ENCODE results near the gene CYP17A1. TPM values are rescaled to one million over a fixed set of nuclear protein-coding genes. Genes with fewer than 3 reads are reported as not detected.

Gene CYP17A1
- total RNA-seq, 1 donor from 2014 or later, result 0.14 TPM

DNA sequence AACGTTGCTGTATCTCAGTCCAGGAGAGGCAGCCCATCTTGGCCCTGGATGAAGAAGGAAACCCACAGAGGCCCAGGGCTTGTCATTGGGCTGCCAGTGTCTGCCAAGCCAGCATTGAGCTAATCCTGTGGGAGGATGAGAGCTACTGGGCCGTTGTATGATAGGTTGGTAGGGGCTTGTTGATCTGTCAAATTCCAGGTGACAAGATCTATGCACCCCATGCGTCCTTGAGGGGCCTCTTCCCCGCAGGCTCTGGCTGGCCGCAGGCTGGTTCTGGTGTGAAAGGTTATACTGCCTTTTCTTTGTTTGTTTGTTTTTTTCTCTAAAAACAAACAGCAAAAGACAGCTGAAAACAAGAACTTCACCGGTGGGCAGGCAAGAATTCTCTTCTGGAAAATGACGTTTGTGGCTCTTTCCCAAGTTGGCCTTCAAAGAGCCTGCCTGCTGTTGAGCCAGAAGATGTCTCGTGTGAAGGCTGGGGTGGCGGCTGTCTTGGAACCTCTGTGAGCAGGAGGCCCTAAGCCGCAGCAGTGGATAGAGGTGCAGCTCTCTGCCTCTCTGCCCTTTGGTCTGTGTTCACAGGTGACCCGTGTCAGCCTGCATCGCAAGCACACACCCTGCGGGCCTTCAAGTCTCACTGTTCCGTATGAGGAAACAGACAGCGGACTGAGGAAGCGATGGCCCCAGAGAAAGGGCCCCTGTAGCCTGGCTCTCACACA lies 23.3 kb downstream of the CYP17A1 start:
- no peaks in the 10 kb centered on the region for H3K27me3 Mint-ChIP-seq
- peaks cover 11% of the 10 kb centered on the region for H3K4me1 Mint-ChIP-seq (ENCODE audit: unreplicated experiment)

DNA sequence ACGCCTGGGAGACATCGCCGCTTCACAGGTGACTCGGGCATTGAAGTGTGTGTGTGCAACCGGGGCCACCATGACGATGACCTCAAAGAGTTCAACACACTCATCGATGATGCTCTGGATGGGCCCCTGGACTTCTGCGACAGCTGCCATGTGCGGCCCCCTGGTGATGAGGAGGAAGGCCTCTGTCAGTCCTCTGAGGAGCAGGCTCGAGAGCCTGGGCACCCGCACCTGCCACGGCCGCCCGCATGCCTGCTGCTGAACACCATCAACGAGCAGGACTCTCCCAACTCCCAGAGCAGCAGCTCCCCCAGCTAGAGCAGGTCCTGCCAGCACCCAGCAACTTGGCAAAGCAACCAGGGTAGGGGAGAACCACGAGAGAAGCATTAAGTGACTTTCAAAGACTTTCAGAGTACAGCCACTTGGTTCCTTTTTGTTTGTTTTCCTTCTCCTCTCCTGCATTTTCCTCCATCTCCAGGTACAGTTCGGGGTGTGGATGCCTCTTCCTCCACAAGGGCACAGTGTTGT lies 24.1 kb downstream of the CYP17A1 start:
- TF ChIP-seq, protein P1, sequence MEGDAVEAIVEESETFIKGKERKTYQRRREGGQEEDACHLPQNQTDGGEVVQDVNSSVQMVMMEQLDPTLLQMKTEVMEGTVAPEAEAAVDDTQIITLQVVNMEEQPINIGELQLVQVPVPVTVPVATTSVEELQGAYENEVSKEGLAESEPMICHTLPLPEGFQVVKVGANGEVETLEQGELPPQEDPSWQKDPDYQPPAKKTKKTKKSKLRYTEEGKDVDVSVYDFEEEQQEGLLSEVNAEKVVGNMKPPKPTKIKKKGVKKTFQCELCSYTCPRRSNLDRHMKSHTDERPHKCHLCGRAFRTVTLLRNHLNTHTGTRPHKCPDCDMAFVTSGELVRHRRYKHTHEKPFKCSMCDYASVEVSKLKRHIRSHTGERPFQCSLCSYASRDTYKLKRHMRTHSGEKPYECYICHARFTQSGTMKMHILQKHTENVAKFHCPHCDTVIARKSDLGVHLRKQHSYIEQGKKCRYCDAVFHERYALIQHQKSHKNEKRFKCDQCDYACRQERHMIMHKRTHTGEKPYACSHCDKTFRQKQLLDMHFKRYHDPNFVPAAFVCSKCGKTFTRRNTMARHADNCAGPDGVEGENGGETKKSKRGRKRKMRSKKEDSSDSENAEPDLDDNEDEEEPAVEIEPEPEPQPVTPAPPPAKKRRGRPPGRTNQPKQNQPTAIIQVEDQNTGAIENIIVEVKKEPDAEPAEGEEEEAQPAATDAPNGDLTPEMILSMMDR (conservative IDR thresholded peaks at IDR 0.05), result no peak
- no peaks in the 10 kb centered on the region for H3K27me3 Mint-ChIP-seq
- H3K4me1 Mint-ChIP-seq (ENCODE audit: unreplicated experiment), result peaks cover 18% of the 10 kb centered on the region
- H3K4me3 Mint-ChIP-seq, result no peak overlapping the region
- H3K36me3 Mint-ChIP-seq, result peaks cover 27% of the 10 kb centered on the region
- DNase-seq (ENCODE audit: extremely low spot score, unreplicated experiment), result no peak
- no peaks in the 10 kb centered on the region for H3K9me3 Mint-ChIP-seq
- peak overlapping the region; percentile 89 for H3K27ac Mint-ChIP-seq

More for the DNA sequence above, 23.3 kb downstream of the CYP17A1 start:
- TF ChIP-seq, protein P1 (conservative IDR thresholded peaks at IDR 0.05), result no peak
- Mint-ChIP-seq H3K36me3 (peaks cover 21% of the 10 kb centered on the region), H3K4me3 (no peak overlapping the region), H3K27ac (peak overlapping the region; percentile 89), H3K9me3 (no peaks in the 10 kb centered on the region)
- no peak for DNase-seq (ENCODE audit: extremely low spot score, unreplicated experiment)

DNA sequence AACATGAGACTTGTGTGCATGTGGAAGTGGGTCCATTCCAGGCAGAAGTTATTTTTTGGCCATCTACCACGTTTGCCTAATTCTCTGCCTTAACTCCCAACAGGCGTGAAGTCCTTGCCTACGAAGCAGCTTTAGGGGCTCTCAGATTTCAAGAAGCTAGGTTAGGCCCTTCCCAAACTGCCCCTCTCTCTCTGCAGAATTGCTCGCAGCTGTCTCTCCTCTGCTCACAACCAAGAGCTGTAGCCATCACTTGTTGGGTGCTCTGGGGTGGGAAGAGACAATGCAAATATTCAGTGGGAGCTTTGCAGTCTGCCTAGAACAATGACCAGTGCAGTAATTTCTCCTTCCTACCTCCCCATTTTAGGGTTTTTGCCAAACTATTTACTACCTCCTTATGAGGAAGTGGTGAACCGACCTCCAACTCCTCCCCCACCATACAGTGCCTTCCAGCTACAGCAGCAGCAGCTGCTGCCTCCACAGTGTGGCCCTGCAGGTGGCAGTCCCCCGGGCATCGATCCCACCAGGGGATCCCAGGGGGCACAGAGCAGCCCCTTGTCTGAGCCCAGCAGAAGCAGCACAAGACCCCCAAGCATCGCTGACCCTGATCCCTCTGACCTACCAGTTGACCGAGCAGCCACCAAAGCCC lies 24.9 kb downstream of the CYP17A1 start:
- no peak for DNase-seq (ENCODE audit: extremely low spot score, unreplicated experiment)
- Mint-ChIP-seq H3K36me3 (peaks cover 27% of the 10 kb centered on the region), H3K4me3 (no peak overlapping the region), H3K27me3 (no peaks in the 10 kb centered on the region), H3K27ac (no peak overlapping the region), H3K4me1 (ENCODE audit: unreplicated experiment) (peaks cover 18% of the 10 kb centered on the region), H3K9me3 (no peaks in the 10 kb centered on the region)
- TF ChIP-seq, protein P1 (conservative IDR thresholded peaks at IDR 0.05), result no peak

DNA sequence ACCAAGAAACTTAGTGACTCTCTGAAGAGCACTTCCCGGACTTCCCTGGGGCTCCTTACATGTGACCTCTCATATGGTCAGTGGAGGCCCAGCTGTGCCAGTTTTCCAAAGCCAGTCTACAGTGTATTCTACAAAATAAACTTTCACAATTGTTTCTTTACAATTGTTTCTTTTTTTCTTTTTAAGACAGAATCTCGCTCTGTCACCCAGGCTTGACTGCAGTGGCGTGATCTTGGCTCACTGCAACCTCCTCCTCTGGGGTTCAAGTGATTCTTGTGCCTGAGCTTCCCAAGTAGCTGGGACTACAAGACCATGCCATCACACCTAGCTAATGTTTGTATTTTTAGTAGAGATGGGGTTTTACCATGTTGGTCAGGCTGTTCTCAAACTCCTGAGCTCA lies 25.9 kb downstream of the CYP17A1 start:
- DNase-seq (ENCODE audit: extremely low spot score, unreplicated experiment), result no peak
- no peak overlapping the region for H3K27ac Mint-ChIP-seq
- H3K27me3 Mint-ChIP-seq, result no peaks in the 10 kb centered on the region
- H3K36me3 Mint-ChIP-seq, result peaks cover 31% of the 10 kb centered on the region
- H3K9me3 Mint-ChIP-seq, result no peaks in the 10 kb centered on the region
- no peak overlapping the region for H3K4me3 Mint-ChIP-seq
- TF ChIP-seq, protein P1 (conservative IDR thresholded peaks at IDR 0.05), result no peak
- H3K4me1 Mint-ChIP-seq (ENCODE audit: unreplicated experiment), result peaks cover 24% of the 10 kb centered on the region

DNA sequence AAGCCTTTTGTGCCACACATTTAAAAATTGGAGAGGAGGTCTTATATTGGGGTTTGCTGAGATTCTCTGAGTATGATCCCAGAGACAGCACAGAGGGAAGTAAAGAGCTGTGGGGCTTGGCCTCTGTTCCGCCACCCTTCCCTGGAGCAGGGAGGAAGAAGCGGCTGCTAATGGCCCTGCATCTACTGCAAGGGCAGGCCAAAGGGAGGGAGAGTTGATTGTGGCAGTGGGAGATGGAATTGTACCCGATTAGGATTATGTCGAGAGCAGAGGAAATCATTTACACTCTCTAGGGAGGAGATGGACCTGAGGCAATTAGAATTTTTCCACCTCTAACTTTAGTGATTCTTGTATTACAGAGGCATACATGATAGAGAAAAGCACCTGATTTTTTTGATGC lies 28.8 kb downstream of the CYP17A1 start:
- TF ChIP-seq, protein P1 (conservative IDR thresholded peaks at IDR 0.05), result no peak
- H3K4me1 Mint-ChIP-seq (ENCODE audit: unreplicated experiment), result peaks cover 19% of the 10 kb centered on the region
- H3K27me3 Mint-ChIP-seq, result no peaks in the 10 kb centered on the region
- H3K27ac Mint-ChIP-seq, result peak overlapping the region; percentile 27
- H3K4me3 Mint-ChIP-seq, result no peak overlapping the region
- H3K9me3 Mint-ChIP-seq, result peaks cover 3% of the 10 kb centered on the region
- no peak for DNase-seq (ENCODE audit: extremely low spot score, unreplicated experiment)
- peaks cover 33% of the 10 kb centered on the region for H3K36me3 Mint-ChIP-seq

Data from type B pancreatic cell (in vitro differentiated cells).